HG02571 (cell line): ENCODE data around the gene TANGO6.

Experiments
- ATAC-seq: cut with Tn5 transposase; IDR thresholded peaks from one replicate; pipeline ENCODE4 v1.9.1; 2021; ENCODE audit warnings: mild to moderate bottlenecking, moderate library complexity; ENCODE audit not compliant: unreplicated experiment

Gene TANGO6

DNA sequence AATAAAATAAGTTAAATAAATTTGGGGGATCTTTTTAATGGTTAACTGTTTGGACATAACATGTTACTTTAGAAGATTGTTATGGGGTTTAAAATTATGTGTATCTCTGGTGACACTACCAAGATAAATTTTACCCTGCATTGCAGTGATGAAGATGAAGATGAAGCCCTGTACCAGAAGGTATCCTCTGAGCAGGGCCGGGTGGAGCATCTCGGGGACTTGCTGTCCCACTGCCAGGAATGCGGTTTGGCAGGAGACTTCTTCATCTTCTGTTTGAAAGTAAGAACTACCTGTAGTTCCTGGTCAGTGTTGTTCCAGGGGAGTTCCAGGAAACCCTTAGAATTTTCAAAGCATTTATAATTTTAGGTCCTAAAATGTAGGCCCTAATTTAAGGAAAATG lies 64.0 kb downstream of the TANGO6 start:
- ATAC-seq: no peak

DNA sequence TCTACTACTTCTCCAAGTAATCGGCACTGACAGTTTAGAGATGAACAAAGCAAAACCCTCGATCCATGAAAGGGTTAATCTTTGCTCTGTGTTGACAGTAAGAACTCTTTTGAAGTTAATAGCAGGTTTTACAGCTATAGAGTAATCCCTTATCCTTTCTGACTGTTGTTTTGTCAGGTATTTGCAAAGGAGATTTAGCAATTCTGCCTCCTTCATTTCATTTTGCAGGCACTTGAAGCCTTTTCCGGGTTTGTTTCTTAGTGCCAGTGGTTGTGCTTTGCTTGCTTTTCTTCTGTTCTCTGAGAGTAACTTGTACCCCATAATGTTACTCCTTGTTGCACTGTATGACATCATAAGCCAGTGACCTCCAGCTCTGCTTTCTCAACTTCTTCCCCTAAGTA lies 64.5 kb downstream of the TANGO6 start:
- ATAC-seq: no peak

DNA sequence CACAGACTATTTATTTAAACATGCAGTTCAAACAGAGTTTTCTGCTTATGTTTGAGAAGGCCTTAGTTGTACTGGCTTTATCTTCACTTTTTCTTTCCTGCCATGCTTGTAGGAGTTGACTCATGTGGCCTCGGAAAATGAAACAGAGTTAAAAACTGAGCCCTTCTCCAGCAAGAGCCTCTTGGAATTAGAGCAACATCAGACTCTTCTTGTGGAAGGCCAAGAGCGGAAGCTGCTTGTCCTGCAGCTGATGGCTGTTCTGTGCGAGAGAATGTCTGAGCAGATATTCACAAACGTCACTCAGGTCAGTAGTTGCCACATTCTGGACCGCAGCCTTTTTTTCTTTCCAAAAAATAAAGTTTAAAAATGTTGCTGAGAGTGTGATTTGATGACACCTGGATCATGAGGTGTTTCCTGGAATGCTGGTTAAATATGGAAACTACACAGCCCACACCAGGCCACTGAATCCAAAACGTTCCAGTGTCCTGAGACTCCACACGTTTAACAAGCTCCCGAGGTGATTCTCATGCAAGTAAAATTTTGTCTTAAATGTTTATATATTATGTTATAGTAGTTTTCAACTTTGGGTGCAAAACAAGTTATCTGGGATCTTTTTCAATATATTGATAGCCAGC lies 65.9 kb downstream of the TANGO6 start:
- ATAC-seq: no peak

DNA sequence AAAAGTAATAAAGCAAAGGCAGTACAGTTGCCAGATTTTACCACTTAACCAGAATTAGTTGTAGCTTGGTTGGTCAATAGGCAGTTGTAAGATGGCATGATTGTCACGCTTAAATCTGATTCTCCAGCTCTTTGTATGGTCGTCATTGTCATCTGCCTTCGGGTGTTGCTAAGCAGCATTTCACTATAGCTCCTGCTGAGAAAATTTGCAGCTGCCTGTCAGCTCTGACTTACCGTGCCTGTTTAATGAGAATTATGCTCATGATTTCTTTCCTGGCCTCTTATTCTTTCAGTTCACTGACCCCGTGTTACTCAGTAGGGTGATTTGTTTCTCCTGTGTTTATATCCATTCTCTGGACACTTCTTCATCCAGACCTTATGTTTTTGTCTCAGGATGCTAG lies 66.7 kb downstream of the TANGO6 start:
- no peak for ATAC-seq

DNA sequence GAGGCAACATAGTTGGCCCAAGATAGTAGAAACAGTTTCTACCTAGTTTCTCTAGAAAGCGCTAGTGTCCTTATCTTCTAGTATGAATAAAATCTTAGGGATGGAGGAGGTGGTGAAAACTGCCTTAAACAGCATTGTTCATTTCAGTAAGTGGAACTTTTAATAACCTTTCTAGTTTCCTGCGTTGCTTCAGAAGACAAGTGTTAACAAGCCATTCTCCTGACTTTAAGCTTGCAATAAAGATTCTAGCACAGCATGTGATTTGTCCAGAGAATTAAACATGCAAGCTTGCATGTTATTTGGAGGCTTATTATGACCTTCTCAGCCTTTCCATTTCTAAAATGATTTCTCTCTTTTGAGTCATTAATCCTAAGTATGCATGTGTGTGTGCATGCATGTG lies 72.3 kb downstream of the TANGO6 start:
- no peak for ATAC-seq

DNA sequence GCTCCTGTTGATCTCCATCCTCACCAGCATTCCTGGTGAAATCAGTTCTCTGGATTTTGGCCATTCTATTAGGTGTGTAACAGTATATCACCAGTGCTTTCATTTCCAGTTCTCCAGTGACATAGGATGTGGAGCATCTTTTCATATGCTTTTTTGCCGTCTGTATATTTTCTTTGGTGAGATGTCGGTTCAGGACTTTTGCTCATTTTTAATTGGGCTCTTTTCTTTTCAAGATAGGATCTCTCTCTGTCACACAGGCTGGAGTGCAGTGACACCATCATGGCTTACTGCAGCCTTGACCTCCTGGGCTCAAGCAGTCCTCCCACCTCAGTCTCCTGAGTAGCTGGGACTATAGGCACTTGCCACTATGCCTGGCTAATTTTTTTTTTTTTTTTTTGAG lies 74.2 kb downstream of the TANGO6 start:
- ATAC-seq: no peak

DNA sequence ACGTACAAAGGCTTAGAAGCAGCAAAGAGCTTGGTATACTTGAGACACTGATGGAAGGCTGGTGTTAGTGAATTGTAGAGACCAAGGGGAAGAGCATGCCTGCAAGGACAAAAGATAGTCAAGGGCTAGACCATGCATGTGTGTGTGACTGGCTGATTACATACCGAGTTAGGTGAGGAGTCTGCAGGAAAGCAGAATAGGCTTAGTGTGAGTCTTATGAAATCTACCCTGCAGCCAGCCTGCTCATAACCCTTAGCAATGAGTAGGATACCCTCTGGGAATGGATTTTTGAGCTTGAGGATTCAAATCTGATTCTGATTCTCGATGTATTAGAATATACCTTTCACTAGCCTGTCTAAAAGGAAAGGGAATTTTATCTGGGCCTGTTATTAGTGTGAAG lies 77.0 kb downstream of the TANGO6 start:
- ATAC-seq: no peak

DNA sequence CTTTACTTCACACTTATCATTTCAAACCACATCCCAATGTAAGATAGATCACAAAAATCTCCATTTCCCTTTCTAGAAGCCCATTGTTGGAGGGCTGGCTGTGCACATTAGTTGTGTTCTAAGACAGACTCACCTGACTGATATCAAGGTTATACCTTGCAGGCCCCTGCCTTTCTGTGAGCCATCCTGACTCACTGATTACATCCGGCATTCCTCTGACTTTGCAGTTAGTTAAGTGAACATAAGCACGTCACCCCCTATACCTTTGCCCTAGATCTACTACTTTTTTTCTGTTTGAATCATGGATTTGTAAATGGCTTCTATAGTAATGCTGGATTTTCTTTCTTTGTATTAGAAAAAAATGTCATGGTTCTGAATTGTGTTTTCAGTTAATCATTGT lies 78.3 kb downstream of the TANGO6 start:
- no peak for ATAC-seq

DNA sequence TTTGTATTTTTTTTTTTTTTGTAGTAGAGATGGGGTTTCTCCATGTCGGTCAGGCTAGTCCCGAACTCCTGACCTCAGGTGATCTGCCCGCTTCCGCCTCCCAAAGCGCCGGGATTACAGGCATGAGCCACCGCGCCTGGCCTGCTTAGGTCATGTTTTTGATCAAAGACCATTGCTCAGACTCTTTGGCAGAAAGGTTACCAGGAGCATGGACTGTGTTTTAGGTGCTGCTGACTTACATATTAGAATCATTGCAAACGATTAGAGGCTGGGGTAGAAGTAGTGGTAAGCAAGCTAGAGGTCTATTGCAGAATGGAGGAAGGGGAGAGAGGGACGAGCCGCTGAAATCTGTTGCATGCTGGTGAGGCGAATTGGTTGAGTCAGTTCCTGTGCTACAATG lies 79.8 kb downstream of the TANGO6 start:
- ATAC-seq: no peak

DNA sequence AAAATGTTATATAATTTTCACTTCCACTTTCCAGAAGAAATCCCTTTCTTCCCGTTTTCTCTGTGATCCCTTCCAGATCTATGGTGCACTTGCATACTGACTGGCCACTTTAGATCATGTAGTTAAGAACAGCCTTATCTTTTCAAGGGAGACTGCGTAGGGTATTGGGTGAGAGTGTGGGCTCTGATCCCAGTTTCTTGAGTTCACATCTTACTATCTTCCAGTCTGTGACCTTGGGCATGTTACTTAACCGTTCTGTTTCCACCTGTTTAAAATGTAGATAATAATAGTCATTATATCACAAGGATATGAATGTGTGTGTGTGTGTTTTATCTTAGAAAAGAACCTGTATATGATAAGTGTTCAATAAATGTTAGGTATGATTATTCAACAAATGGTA lies 83.7 kb downstream of the TANGO6 start:
- no peak for ATAC-seq

DNA sequence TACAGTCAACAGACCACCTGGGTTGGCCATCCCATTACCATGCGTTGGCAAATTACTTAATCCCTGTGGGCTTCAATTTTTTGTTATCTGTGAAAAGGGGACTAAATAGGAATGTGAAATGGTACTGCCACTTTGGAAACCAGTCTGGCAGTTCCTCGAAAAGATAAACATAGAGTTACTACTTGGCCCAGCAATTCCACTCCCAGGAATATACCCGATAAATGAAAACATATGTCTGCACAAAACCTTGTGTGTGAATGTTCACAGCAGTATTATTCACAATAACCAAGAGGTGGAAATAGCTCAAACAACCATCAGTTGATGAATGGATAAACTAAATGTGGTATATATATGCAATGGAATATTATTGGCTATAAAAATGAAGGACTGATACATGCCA lies 87.9 kb downstream of the TANGO6 start:
- no peak for ATAC-seq

DNA sequence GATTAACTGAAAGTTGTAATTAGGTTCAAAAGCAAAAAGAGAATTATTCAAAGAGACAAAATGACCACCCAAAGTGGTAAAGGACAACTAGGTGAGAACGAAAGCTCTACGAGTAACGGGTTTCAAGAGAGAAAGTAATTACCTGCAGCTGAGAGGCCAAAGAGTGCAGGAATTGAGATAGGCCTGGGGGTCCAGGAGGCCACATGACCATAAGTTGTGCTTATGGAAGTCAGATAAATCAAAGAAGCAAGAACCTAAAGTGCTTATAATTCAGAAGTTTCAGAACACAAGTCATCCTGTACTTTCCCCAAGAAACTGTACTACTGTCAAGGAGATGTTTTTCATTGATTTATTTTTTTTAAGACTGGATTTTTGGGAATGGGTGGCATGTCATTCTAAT lies 91.1 kb downstream of the TANGO6 start:
- ATAC-seq: no peak

DNA sequence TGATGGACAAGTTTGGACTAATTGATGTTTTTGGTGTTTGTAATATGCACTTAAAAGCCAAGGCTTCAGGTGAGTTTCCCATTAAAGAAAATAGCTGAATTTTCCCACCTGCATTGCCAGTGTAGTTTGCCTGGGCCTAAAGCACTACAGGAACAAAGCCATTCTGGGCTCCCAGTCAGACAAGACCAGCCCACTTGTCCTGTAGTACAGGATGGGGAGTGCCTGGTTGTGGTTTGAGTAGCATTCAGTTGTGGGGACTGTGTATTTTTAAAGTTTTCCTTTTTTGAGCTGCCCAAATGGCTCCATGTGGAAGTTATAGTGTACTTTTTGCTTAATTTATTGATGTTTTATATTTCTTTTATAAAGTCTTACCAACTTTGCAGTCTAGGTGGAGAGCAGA lies 91.7 kb downstream of the TANGO6 start:
- ATAC-seq: no peak

DNA sequence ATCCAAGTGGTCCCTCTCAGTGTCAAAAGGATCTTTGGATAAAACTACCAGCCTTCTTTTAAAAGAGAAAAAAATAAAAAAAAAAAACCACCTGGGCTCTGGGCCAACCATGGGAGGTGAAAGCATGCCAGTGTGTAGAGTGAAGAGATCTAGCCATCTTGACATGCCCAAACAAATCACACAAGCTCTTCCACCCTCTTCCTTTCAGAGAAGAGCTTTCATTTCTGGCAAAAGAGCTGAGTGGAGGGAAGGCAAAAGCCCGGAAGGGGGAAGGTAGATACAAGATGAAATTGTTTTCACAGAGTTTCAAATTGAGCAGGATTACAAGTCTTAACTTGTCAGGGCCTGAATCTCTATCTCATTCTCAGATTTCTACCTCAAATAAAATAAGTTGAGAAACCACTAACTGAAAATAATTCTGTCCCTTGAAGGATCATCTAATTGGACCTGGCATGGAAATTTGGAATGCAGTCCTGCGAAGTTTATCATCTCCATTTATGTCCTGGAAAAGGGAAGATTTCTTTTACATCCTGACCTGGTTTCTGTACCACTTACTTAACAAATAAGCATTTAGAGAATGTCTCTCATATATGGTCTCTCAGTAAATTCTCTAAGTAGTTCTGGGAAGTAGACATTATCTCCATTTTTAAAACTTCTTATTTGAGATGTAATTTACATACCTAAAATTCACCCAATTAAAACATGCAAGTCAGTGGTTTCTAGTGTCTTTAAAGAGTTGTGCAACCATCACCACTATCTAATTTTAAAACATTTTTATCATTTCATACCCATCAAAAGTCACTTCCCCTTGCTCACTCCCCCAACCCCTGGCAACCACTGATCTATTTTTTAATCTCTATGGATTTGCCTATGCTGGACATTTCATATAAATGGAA lies 93.7 kb downstream of the TANGO6 start:
- ATAC-seq: no peak

DNA sequence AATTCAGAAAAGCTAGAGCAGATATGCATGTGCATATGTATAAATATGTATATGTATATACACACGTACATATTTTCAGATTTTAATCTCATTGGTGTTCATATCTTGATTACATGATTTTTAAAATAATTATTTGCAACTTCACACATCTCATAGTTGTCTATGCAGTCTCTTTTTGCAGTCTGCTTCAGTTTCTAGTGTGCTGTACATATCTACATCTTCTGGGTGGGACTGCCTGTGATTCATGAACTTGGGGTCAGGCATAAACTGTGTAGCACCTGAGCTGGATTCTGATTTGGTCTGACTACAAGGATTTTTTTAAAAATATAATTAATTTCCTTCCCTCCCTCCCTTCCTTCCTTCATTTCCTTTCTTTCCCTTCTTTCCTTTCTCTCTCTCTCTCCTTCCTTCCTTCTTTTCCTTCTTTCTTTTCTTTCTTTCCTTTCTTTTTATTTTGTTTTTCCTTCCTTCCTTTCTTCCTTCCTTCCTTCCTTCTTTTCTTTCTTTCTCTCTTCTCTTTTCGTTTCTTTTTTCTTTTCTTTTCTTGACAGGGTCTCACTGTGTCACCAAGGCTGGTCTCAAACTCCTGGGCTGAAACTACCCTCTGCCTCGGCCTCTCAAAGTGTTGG lies 96.5 kb downstream of the TANGO6 start:
- no peak for ATAC-seq

DNA sequence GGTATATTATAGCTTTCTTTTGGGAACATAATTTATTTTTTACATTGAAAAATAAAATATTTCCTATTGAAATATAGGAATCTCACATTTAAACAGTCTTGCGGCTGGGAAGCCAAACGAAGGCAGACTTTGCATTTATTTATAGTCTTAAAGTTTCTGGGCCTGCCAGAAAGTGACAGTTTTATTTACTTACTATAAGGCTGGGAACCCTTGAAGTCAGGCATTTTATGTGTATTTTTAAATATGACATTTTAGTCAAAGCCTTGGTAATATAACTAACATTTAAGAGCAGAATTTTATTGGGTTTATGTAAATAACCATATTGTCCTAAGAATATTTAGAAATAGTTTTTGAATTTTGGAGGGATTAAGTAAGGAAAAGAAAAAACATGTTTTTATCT lies 97.5 kb downstream of the TANGO6 start:
- no peak for ATAC-seq

DNA sequence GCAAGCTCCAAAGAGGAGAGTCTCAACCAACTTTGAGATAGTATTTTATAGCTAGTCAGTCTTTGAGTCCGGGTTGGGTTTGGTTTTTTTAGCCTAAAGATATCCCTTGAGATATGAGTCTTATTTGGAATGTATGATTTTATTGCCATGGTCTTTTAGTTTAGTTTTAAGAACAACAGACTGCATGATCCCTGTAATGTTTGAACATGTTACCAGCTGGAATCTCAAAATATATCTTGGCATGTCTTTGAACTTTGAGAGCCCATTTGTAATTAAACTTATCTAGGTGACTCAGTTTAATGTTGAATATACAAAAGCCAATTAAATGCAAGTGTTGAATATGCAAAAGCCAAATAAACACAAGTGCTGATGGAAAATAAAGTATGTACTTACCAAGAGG lies 100.6 kb downstream of the TANGO6 start:
- ATAC-seq: no peak

DNA sequence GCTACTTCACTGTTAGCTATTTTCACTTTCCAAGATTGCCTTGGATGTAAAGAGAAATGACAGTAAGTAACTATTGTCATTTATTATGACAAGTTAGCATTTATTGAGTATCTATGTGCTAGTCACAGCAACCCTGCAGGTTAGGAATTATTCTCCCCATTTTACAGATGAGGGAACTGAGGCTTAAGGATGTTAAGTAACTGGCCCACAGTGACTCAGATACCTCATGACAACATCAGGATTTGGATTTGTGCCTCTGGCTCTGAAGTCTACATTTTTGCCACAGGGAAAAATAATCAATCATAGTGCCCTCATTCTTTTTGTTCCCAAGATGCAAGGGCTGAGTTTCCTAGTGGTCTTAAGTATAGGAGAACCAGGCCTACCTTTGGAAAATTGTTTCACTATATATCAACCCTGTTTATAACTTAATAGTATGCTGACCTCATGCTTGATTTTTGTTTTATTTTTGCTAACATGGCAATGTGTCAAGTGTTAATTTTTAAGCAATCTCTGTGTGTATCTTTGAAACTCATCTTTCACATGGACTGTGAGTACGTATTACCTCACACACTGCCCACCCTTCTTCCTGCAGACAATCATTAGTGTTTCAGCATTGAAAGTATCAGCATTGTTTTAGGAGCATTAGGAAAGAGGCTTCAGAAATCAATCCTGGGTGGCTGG lies 105.0 kb downstream of the TANGO6 start:
- no peak for ATAC-seq

DNA sequence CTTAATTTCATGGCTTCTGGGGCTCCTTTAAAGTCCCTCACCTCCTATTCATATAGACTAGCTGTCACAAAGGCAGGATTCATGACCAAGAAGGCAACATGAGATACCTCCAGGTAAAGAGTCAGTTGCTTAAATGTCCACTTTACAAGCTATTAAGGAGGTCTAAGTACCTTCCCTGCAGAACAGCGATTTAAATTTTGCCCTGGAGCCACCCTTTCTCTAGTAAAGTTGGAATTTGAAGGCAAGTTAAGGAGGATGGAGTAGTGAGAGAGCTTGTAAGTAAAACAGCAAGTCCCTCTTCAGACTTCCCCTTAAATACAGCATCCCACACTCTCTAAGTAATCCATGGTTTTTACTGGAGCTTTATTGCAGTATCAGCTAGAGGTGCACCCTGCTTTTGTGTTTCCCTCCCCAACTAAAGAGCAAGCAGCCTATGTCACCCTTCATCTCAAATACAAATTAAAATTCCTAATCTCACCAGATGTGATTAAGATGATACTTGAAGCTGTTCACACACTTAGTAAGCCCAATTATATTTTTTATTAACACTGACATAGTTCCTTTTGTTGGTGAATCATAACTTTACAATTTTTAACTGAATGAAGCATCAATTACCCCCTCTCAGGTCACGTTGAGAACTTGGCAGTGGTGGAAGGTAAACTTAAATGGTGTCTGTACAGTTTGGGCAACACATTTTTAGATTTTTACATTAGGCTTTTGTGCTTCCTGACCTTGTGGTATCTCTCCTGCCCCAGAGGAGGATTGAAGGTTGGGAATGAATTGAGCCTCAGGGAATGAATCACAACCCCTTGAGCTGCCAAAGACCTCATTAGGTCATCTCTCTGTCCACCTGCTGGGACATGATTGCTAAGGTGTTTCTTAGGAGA lies 108.9 kb downstream of the TANGO6 start:
- ATAC-seq: no peak

DNA sequence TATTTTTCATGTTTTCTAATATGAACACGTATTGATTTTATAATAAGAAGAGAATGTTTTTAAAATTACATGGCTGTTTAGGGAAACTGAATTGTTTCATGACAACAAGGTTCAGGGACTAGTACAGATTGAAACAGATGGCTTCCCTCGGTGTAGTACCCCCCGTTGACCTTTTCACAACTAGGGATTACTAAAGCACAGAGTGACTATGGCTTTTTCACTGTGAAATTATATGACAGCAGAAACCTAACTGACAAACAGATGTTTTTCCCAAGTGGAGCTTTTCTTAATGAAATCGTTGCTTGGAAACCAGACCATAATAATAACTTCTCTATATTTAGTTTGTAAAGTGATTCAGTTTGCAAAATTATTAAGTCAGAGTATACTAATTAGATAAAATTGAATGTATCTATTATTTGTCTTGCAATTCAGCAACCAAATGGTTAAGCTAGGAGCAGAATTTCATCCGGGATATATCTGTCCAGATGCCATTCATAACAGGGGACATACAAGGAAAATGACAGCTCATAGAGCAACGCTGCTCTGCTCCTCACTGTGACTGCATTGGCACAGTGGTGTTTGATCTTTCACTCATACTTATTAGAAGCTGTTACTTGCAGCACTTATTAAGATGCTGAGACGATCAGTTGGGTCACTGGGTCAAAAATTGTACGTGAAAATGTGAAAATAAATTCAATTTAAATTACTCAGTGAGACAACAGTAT lies 111.7 kb downstream of the TANGO6 start:
- no peak for ATAC-seq
